ENCODE measurements around the gene CSPG4. TPM values are rescaled to one million over a fixed set of nuclear protein-coding genes. Genes with fewer than 3 reads are reported as not detected.

Gene CSPG4
- polyA plus RNA-seq, 1 experiment = 5.8 TPM

DNA sequence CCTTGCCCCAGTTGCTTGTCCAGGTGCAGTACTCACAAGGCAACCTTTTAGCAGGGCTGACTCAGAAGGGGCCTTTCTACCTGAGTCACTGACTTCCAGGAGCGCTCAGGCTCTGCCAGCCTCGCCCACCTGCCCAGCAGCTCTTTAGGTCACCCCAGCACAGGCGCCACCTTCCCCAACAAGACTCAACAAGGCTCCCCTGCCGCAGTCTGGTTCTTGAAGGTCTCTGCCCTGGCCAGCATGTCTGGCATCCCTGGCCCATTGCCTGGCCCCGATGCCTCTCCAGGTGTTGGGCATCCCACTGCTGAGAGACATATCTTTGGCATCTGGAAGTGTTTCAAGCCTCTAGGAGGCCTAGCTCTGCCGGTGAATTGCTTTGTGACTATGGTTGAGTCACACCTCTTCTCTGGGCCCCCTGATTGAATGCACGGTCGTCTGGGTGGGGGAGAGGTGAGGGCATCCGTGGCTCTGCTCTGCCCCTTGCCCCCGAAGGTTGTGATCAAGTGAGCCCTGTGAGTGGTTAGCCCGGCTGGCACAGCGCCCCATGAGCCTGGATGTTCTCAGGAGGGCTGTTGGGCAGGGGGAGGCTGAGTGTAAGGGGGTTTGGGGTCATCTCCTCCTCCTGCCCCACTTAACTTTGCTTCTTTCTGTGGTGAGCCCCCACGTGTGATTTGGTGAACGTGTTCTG is 43.3 kb downstream of the CSPG4 start:
- POLR2A ChIA-PET = interaction anchor here (0.5 to 1.5 kb wide), 3 partner anchors 8 to 57 kb away, joined by 3 read pairs; no protein-coding TSS in a partner anchor
- H3K27ac ChIP-seq (ENCODE audit: low read depth, low read length) = no peak overlapping the region
- H3K9me3 ChIP-seq (ENCODE audit: control insufficient read depth, insufficient read depth, low read length) = no peaks in the 10 kb centered on the region; the same call in 1 of the 2 replicates
- TF ChIP-seq, protein P1, sequence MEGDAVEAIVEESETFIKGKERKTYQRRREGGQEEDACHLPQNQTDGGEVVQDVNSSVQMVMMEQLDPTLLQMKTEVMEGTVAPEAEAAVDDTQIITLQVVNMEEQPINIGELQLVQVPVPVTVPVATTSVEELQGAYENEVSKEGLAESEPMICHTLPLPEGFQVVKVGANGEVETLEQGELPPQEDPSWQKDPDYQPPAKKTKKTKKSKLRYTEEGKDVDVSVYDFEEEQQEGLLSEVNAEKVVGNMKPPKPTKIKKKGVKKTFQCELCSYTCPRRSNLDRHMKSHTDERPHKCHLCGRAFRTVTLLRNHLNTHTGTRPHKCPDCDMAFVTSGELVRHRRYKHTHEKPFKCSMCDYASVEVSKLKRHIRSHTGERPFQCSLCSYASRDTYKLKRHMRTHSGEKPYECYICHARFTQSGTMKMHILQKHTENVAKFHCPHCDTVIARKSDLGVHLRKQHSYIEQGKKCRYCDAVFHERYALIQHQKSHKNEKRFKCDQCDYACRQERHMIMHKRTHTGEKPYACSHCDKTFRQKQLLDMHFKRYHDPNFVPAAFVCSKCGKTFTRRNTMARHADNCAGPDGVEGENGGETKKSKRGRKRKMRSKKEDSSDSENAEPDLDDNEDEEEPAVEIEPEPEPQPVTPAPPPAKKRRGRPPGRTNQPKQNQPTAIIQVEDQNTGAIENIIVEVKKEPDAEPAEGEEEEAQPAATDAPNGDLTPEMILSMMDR (IDR thresholded peaks at IDR 0.05; ENCODE audit: low read depth, low read length) = no peak
- CTCF ChIA-PET = interaction anchor here (1.0 to 1.3 kb wide), 2 partner anchors 17 to 19 kb away, joined by 3 read pairs; no protein-coding TSS in a partner anchor
- H3K27me3 ChIP-seq (ENCODE audit: control insufficient read depth, insufficient read depth, low read length) = no peaks in the 10 kb centered on the region
- DNase-seq (ENCODE audit: low read depth, low spot score) = no peak
- no peak overlapping the region for H3K4me3 ChIP-seq (ENCODE audit: low read depth, low read length)

DNA sequence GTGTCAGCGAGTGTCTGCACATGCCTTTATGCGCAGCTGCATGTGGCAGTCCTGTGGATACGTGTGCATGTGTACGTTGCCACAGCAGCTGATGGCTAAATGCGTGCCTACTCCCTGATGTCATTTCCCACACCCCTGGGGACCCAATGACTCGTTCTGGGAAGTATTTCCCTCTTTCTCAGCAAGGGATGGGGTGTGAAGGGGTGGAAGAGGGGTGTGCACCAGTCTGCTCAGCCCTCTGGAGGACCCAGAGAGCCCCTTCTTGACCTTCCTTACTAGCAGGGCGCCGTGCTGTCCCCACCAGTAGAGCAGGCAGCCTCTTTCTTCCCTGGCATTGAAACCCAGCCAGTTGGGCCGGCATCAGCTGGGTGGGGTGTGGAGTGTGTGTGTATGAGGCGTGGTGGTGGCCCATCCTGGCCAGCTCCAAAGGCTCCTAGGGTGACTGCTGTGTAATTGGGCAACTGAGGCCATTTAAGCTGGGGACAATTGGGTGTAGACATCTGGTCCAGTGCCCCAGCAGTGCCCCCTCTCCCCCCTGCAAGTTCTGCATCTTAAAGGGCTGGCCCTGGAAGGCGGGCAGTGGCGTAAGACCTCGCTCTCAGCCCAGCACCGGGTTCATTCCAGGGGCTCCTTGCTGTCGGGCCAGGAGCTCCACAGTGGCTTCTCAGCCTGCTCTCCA is 45.7 kb downstream of the CSPG4 start:
- POLR2A ChIA-PET = interaction anchor here (0.8 to 1.9 kb wide), 4 partner anchors 20 to 47 kb away, joined by 3 to 11 read pairs (median 6); partner anchors contain the start of genes IMP3, SNUPN and SNX33
- H3K27me3 ChIP-seq (ENCODE audit: control insufficient read depth, insufficient read depth, low read length) = no peaks in the 10 kb centered on the region
- no peak overlapping the region for H3K4me3 ChIP-seq (ENCODE audit: low read depth, low read length)
- DNase-seq (ENCODE audit: low read depth, low spot score) = peak; percentile 91
- CTCF ChIA-PET = no interaction called here
- H3K27ac ChIP-seq (ENCODE audit: low read depth, low read length) = peak overlapping the region; percentile 99
- TF ChIP-seq, protein P1 (IDR thresholded peaks at IDR 0.05; ENCODE audit: low read depth, low read length) = no peak
- H3K9me3 ChIP-seq (ENCODE audit: control insufficient read depth, insufficient read depth, low read length) = no peaks in the 10 kb centered on the region; the same call in 1 of the 2 replicates

DNA sequence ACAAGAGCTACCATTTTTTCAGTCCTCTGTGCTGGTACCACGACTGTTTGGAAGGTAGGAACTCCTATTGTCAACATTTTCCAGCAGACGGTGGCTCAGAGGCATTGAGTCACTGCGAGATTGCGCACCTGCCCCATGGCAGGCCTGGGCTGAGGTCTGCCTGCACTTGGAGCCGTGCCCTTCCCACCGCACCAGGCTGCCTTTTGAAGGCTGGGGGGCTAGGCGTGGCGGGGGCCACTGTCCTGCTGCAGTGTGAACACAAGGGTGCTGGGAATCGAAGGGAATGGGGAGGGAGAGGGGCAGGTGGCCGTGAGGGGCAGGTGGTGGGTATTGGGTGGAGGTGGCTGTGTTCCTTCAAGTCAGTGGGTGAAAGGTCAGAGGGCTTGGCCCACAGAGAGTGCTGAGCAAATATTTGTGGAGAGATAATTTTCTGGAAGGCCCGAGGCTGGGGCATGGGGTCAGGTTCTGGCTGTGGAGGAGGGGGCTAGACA is 48.7 kb downstream of the CSPG4 start:
- Histone ChIP-seq H3K27me3 (ENCODE audit: control insufficient read depth, insufficient read depth, low read length) (no peaks in the 10 kb centered on the region), H3K27ac (ENCODE audit: low read depth, low read length) (no peak overlapping the region), H3K9me3 (ENCODE audit: control insufficient read depth, insufficient read depth, low read length) (no peaks in the 10 kb centered on the region; the same call in 1 of the 2 replicates), H3K4me3 (ENCODE audit: low read depth, low read length) (no peak overlapping the region)
- TF ChIP-seq, protein P1 (IDR thresholded peaks at IDR 0.05; ENCODE audit: low read depth, low read length) = no peak
- CTCF ChIA-PET = no interaction called here
- no peak for DNase-seq (ENCODE audit: low read depth, low spot score)
- POLR2A ChIA-PET = interaction anchor here (1.1 kb wide), 1 partner anchor 16 kb away, joined by 3 read pairs; no protein-coding TSS in a partner anchor

GRCh38 chr15:75662823-75663519 is 49.7 kb downstream of the CSPG4 start:
- ChIA-PET CTCF (no interaction called here), POLR2A (interaction anchor here (0.6 kb wide), 1 partner anchor 38 kb away, joined by 4 read pairs; no protein-coding TSS in a partner anchor)
- Histone ChIP-seq H3K27me3 (ENCODE audit: control insufficient read depth, insufficient read depth, low read length) (no peaks in the 10 kb centered on the region), H3K4me3 (ENCODE audit: low read depth, low read length) (no peak overlapping the region), H3K27ac (ENCODE audit: low read depth, low read length) (no peak overlapping the region), H3K9me3 (ENCODE audit: control insufficient read depth, insufficient read depth, low read length) (no peaks in the 10 kb centered on the region)
- DNase-seq (ENCODE audit: low read depth, low spot score) = no peak
- TF ChIP-seq, protein P1 (IDR thresholded peaks at IDR 0.05; ENCODE audit: low read depth, low read length) = no peak
